HCT116 (cell line): Measurements from ENCODE around the gene COA1.

Experiments used
- POLR2A ChIP-seq: IDR thresholded peaks from 2 replicates; pipeline ENCODE4 v1.7.0; 2011; ENCODE audit warnings: borderline replicate concordance; ENCODE audit not compliant: insufficient read depth, insufficient read length; ENCODE audit errors: extremely low read depth
- TF ChIP-seq, protein P1 (sequence below), 3 experiments: fragments of 200-600 bp in 1 of 3; sonication (generic) in 1 of 3; IDR thresholded peaks in 2 of 3; conservative IDR thresholded peaks in 1 of 3; 2 replicates each; pipeline ENCODE4 v1.5.1; 2012 to 2017; ENCODE audit warnings: low read depth in 2 of 3, low read length in 2 of 3, antibody characterized with exemption in 1 of 3, borderline replicate concordance in 1 of 3, control low read depth in 1 of 3, mild to moderate bottlenecking in 1 of 3, mixed read lengths in 1 of 3, mixed run types in 1 of 3, moderate library complexity in 1 of 3; ENCODE audit not compliant: insufficient read depth in 1 of 3

DNA sequence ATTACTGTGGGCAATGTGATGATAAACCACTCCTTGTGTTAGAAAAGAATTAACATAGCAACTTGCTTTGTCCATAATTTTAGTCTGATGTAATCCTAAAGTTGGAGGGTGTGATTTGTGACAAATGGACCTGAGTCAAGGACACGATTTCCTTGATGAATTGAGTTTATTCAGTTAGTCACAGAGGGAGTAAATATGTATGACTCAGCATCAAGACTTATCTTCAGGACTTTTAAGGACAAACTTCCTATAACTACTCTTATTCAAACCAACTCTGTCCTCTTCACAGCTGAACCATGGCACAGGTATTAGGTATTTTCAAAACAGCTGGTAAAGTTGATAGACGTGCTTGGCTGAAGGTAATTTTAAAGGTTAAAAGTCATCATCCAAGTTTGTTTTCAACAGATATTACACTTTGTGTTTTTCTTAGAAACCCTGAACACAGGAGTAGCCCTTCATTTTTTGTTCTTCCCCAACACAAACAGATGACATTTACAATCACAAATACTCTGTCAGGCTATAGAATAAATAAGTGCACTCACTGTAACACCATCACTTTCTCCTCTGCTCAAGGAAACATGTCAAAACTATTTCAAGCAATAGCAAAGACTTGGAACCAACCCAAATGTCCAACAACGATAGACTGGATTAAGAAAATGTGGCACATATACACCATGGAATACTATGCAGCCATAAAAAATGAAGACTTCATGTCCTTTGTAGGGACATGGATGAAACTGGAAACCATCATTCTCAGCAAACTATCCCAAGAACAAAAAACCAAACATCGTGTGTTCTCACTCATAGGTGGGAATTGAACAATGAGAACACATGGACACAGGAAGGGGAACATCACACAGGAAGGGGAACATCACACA, 54.5 kb downstream of the COA1 start:
- no peak for TF ChIP-seq POLR2A
- TF ChIP-seq, protein P1, sequence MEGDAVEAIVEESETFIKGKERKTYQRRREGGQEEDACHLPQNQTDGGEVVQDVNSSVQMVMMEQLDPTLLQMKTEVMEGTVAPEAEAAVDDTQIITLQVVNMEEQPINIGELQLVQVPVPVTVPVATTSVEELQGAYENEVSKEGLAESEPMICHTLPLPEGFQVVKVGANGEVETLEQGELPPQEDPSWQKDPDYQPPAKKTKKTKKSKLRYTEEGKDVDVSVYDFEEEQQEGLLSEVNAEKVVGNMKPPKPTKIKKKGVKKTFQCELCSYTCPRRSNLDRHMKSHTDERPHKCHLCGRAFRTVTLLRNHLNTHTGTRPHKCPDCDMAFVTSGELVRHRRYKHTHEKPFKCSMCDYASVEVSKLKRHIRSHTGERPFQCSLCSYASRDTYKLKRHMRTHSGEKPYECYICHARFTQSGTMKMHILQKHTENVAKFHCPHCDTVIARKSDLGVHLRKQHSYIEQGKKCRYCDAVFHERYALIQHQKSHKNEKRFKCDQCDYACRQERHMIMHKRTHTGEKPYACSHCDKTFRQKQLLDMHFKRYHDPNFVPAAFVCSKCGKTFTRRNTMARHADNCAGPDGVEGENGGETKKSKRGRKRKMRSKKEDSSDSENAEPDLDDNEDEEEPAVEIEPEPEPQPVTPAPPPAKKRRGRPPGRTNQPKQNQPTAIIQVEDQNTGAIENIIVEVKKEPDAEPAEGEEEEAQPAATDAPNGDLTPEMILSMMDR (IDR thresholded peaks at IDR 0.05 in 2 of 3, conservative IDR thresholded peaks at IDR 0.05 in 1 of 3; ENCODE audit: borderline replicate concordance in 1 of 3, insufficient read depth in 1 of 3, low read depth in 2 of 3, low read length in 2 of 3), result no peak
